SK-N-SH (cell line): Measurements from ENCODE around the gene GTF2F2. TPM values are rescaled to one million over a fixed set of nuclear protein-coding genes. Genes with fewer than 3 reads are reported as not detected.

Experiments used
- CTCF ChIA-PET: fragments of 300-600, 350-600 bp; formaldehyde crosslinking; extraction: SDS; loops from one replicate; lab custom pipeline; 2021; lab: Yijun Ruan, JAX
- POLR2A ChIA-PET: fragments of 350-600 bp; sonication (Branson Sonifier 250); formaldehyde crosslinking; extraction: SDS; loops from one replicate; lab custom pipeline; 2020; ENCODE audit warnings: antibody characterized with exemption, inconsistent platforms; lab: Yijun Ruan, JAX
- DNase-seq: peaks from one replicate; pipeline ENCODE4 v3.0.0; 2012
- H2AFZ ChIP-seq: fragments of 200-600 bp; sonication (generic); 2 replicates; pipeline ENCODE4 v1.8.1; 2016; ENCODE audit warnings: antibody characterized with exemption, mild to moderate bottlenecking, low read depth
- H3F3A ChIP-seq: fragments of 200-600 bp; sonication (generic); replicated peaks from 2 replicates; pipeline ENCODE3; 2016; ENCODE audit warnings: antibody characterized with exemption, mild to moderate bottlenecking; ENCODE audit not compliant: insufficient read depth
- H3K27ac ChIP-seq, 2 experiments: fragments of 200-500 bp in 1 of 2; fragments of 200-600 bp in 1 of 2; sonication (Bioruptor generic) in 1 of 2; sonication (generic), shearing (Covaris generic) in 1 of 2; 2 replicates each; pipeline versions ENCODE4 v1.5.1 to v1.6.1; 2014 to 2016; ENCODE audit warnings: low read depth in 2 of 2, inconsistent platforms in 1 of 2, low read length in 1 of 2, mild to moderate bottlenecking in 1 of 2, mixed read lengths in 1 of 2
- H3K27me3 ChIP-seq: fragments of 200-600 bp; sonication (generic), shearing (Covaris generic); 2 replicates; pipeline ENCODE4 v1.6.1; 2016; ENCODE audit warnings: mixed run types; ENCODE audit not compliant: insufficient read depth
- H3K36me3 ChIP-seq, 2 experiments: fragments of 200-500 bp in 1 of 2; fragments of 200-600 bp in 1 of 2; sonication (Bioruptor generic) in 1 of 2; sonication (generic) in 1 of 2; replicated peaks in 1 of 2; 2 replicates each; pipeline versions ENCODE3 to v1.5.1; 2014 to 2016; ENCODE audit warnings: low read length in 1 of 2, mild to moderate bottlenecking in 1 of 2; ENCODE audit not compliant: insufficient read depth in 2 of 2, control insufficient read depth in 1 of 2
- H3K4me1 ChIP-seq, 2 experiments: fragments of 200-500 bp in 1 of 2; fragments of 200-600 bp in 1 of 2; sonication (Bioruptor generic) in 1 of 2; sonication (generic), shearing (Covaris generic) in 1 of 2; 2 replicates each; pipeline versions ENCODE4 v1.5.1 to v1.6.1; 2014 to 2016; ENCODE audit warnings: low read depth in 1 of 2, low read length in 1 of 2, mixed run types in 1 of 2; ENCODE audit not compliant: insufficient read depth in 2 of 2, control insufficient read depth in 1 of 2
- H3K4me2 ChIP-seq: fragments of 200-600 bp; sonication (generic), shearing (Covaris generic); 2 replicates; pipeline ENCODE4 v1.6.1; 2017; ENCODE audit warnings: mixed run types
- H3K4me3 ChIP-seq, 2 experiments: fragments of 200-500 bp in 1 of 2; fragments of 200-600 bp in 1 of 2; sonication (Bioruptor generic) in 1 of 2; sonication (generic), shearing (Covaris generic) in 1 of 2; 2 replicates each; pipeline versions ENCODE4 v1.5.1 to v1.8.1; 2014 to 2016; ENCODE audit warnings: low read depth in 2 of 2, inconsistent platforms in 1 of 2, low read length in 1 of 2, mild to moderate bottlenecking in 1 of 2, mixed read lengths in 1 of 2, moderate library complexity in 1 of 2
- H3K79me2 ChIP-seq: fragments of 200-600 bp; sonication (generic); 2 replicates; pipeline ENCODE4 v1.8.1; 2017; ENCODE audit warnings: mild to moderate bottlenecking; ENCODE audit not compliant: insufficient read depth
- H3K9ac ChIP-seq: fragments of 200-600 bp; sonication (generic); 2 replicates; pipeline ENCODE4 v1.6.1; 2017; ENCODE audit warnings: mixed run types
- H3K9me2 ChIP-seq: fragments of 200-600 bp; sonication (generic); 2 replicates; pipeline ENCODE4 v1.6.1; 2017; ENCODE audit warnings: mixed run types
- H3K9me3 ChIP-seq: fragments of 200-600 bp; sonication (generic); 2 replicates; pipeline ENCODE4 v1.6.1; 2017; ENCODE audit warnings: mixed run types, mild to moderate bottlenecking, moderate library complexity
- H4K20me1 ChIP-seq: fragments of 200-600 bp; sonication (generic); 2 replicates; pipeline ENCODE4 v1.6.1; 2017; ENCODE audit warnings: mild to moderate bottlenecking, mixed run types; ENCODE audit not compliant: insufficient read depth
- ELF1 ChIP-seq: IDR thresholded peaks from 2 replicates; pipeline ENCODE4 v1.4.0; 2012
- EP300 ChIP-seq, 2 experiments: IDR thresholded peaks; 2 replicates each; pipeline versions ENCODE4 v1.4.0 to v1.6.1; 2012; ENCODE audit warnings: borderline replicate concordance in 1 of 2, low read depth in 1 of 2, low read length in 1 of 2
- FOXJ3 ChIP-seq: sonication (generic); formaldehyde crosslinking; IDR thresholded peaks from 2 replicates; pipeline ENCODE4 v1.5.1; 2020; ENCODE audit warnings: mild to moderate bottlenecking, missing genetic modification reagents
- GABPA ChIP-seq: IDR thresholded peaks from 2 replicates; pipeline ENCODE4 v1.4.0; 2012; ENCODE audit warnings: low read depth, mild to moderate bottlenecking
- JUND ChIP-seq: IDR thresholded peaks from 2 replicates; pipeline ENCODE4 v1.4.0; 2012
- MAX ChIP-seq: IDR thresholded peaks from 2 replicates; pipeline ENCODE4 v1.4.0; 2012; ENCODE audit warnings: low read depth
- NRF1 ChIP-seq: IDR thresholded peaks from 2 replicates; pipeline ENCODE4 v1.6.1; 2012; ENCODE audit warnings: low read depth, mild to moderate bottlenecking, low read length
- PBX3 ChIP-seq: IDR thresholded peaks from 2 replicates; pipeline ENCODE4; 2012
- POLR2AphosphoS5 ChIP-seq: IDR thresholded peaks from 2 replicates; pipeline ENCODE4 v1.6.1; 2012; ENCODE audit warnings: low read depth, low read length
- SIN3A ChIP-seq: IDR thresholded peaks from 2 replicates; pipeline ENCODE4 v1.6.1; 2012; ENCODE audit warnings: low read depth, mild to moderate bottlenecking, low read length, moderate library complexity, borderline replicate concordance
- SMC3 ChIP-seq: IDR thresholded peaks from 2 replicates; pipeline ENCODE4 v1.6.1; 2012; ENCODE audit warnings: low read depth, low read length, improper control_type of control experiment
- TEAD4 ChIP-seq: IDR thresholded peaks from 2 replicates; pipeline ENCODE4 v1.4.0; 2012; ENCODE audit warnings: mild to moderate bottlenecking, borderline replicate concordance; ENCODE audit not compliant: insufficient read depth
- USF1 ChIP-seq: IDR thresholded peaks from 2 replicates; pipeline ENCODE4 v1.4.0; 2012; ENCODE audit warnings: low read depth, borderline replicate concordance
- USF2 ChIP-seq: fragments of 150-350 bp; IDR thresholded peaks from 2 replicates; pipeline ENCODE4 v1.6.1; 2017; ENCODE audit warnings: antibody characterized with exemption, low read length, low read depth, borderline replicate concordance
- WGBS: methylation state at CpG from one replicate; pipeline ENCODE4 v1.1.6; 2017; ENCODE audit warnings: low lambda C conversion rate; 5-methylcytosine and 5-hydroxymethylcytosine counted together
- polyA plus RNA-seq, 3 experiments: library from polyadenylated mRNA; depleted of rRNA; stranded (reverse); fragments of >200 nt; gene quantifications; 2 replicates each; pipeline ENCODE4 v1.2.3, GENCODE V29; 2012
- TF ChIP-seq, protein P1 (sequence below): IDR thresholded peaks from 2 replicates; pipeline ENCODE4 v1.4.0; 2012; ENCODE audit warnings: low read depth, borderline replicate concordance

The GTF2F2 gene
- polyA plus RNA-seq, 1 of the 3 experiments (the other 2 are of a cell fraction): 24.2 TPM

DNA sequence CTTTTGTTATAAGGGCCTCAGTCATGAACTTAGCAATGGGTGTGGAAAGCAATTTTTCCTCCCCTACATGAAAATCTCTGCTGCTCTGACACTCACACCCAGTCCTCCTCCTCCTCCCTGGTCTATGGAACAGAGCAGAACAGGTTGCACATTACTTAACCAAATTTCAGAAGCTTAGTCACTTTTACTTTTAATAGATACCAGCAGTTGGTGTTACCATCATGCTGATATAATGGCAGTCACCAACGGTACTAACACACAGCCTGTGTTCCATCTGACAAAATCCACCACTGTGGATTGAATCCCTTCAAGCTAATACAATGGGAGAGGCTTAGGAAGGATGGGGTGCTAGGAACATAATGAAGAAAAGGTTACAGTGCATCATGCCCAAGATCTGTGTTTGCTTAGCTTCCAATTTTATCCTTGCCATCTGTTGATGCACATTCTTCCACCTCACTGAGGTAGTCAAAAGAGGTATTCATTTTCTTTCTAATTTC is 210.9 kb downstream of the GTF2F2 start:
- 41% methylated on average over 1 of the region's 1 CpG for WGBS
- Histone ChIP-seq H2AFZ (no peak overlapping the region), H3K4me3 (no peak overlapping the region), H3K27me3 (no peaks in the 10 kb centered on the region), H4K20me1 (peaks cover 42% of the 10 kb centered on the region), H3K9me2 (no peaks in the 10 kb centered on the region), H3K4me2 (peak overlapping the region; percentile 8; the same call in 1 of the 2 replicates), H3K27ac (peak overlapping the region; percentile 8 to 86; a peak in 2 of 4 replicates), H3K79me2 (peaks cover 9% of the 10 kb centered on the region; the same call in 1 of the 2 replicates), H3K9ac (peak overlapping the region; percentile 27; the same call in 1 of the 2 replicates), H3K4me1 (peaks cover 5 to 52% of the 10 kb centered on the region in 2 experiments), H3K9me3 (no peaks in the 10 kb centered on the region), H3K36me3 (peaks cover 15 to 20% of the 10 kb centered on the region in 2 experiments), H3F3A (peaks cover 76% of the 10 kb centered on the region)
- TF ChIP-seq ELF1 (no peak), SMC3 (no peak), USF1 (no peak), NRF1 (no peak), PBX3 (no peak), SIN3A (no peak), POLR2AphosphoS5 (0 out of 2 replicates have a peak, but pooled peaks have one; percentile 26), GABPA (no peak), JUND (0 out of 2 replicates have a peak, but pooled peaks have one; percentile 2)
- TF ChIP-seq, protein P1, sequence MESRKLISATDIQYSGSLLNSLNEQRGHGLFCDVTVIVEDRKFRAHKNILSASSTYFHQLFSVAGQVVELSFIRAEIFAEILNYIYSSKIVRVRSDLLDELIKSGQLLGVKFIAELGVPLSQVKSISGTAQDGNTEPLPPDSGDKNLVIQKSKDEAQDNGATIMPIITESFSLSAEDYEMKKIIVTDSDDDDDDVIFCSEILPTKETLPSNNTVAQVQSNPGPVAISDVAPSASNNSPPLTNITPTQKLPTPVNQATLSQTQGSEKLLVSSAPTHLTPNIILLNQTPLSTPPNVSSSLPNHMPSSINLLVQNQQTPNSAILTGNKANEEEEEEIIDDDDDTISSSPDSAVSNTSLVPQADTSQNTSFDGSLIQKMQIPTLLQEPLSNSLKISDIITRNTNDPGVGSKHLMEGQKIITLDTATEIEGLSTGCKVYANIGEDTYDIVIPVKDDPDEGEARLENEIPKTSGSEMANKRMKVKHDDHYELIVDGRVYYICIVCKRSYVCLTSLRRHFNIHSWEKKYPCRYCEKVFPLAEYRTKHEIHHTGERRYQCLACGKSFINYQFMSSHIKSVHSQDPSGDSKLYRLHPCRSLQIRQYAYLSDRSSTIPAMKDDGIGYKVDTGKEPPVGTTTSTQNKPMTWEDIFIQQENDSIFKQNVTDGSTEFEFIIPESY: no peak
- DNase-seq: no peak
- POLR2A ChIA-PET: interaction anchor here (1.6 kb wide), 1 partner anchor 9 kb away, joined by 4 read pairs; no protein-coding TSS in a partner anchor
- CTCF ChIA-PET: interaction anchor here (1.1 to 1.9 kb wide), 3 partner anchors 9 to 63 kb away, joined by 5 to 10 read pairs (median 6); partner anchors contain the start of gene TPT1

DNA sequence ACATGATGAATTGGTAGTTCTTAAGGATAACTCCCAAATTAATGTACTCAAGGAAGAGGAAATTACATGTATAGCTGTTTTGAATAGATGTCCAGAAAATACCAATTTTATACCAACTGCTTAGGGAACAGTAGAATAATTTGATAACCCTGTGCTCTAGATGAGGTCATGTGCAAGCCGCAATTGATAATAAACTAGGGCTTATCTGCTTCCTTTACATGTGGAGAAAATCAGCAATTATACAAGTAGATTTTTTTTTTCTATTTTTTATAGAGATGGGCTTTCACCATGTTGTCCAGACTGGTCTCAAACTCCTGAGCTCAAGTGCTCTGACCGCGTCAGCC is 211.4 kb downstream of the GTF2F2 start:
- WGBS: 26% methylated on average over 3 of the region's 3 CpGs
- H3K27me3 ChIP-seq: no peaks in the 10 kb centered on the region
- H3K9me2 ChIP-seq: no peaks in the 10 kb centered on the region
- H3K4me2 ChIP-seq: peak overlapping the region; percentile 8; the same call in 1 of the 2 replicates
- peaks cover 46% of the 10 kb centered on the region for H4K20me1 ChIP-seq
- TF ChIP-seq TEAD4: no peak
- no peak for TF ChIP-seq EP300 (IDR thresholded peaks at IDR 0.05; ENCODE audit: borderline replicate concordance in 1 of 2, low read depth in 1 of 2, low read length in 1 of 2)
- TF ChIP-seq USF2: no peak
- TF ChIP-seq MAX: no peak
- no peak for TF ChIP-seq FOXJ3 (CRISPR knock-in tag)
- no peak for TF ChIP-seq PBX3
- H3K36me3 ChIP-seq: peaks cover 20 to 25% of the 10 kb centered on the region in 2 experiments
- H3K4me1 ChIP-seq: peaks cover 5 to 49% of the 10 kb centered on the region in 2 experiments
- H3F3A ChIP-seq: peaks cover 81% of the 10 kb centered on the region
- no peak overlapping the region for H3K4me3 ChIP-seq
- DNase-seq: no peak
- ChIA-PET CTCF (interaction anchor here (1.1 to 1.9 kb wide), 3 partner anchors 9 to 63 kb away, joined by 5 to 10 read pairs (median 6); partner anchors contain the start of gene TPT1), POLR2A (interaction anchor here (1.6 kb wide), 1 partner anchor 8 kb away, joined by 4 read pairs; no protein-coding TSS in a partner anchor)
- H3K27ac ChIP-seq: peak overlapping the region; percentile 8 to 86; a peak in 2 of 4 replicates
- no peaks in the 10 kb centered on the region for H3K9me3 ChIP-seq
- peaks cover 14% of the 10 kb centered on the region; the same call in 1 of the 2 replicates for H3K79me2 ChIP-seq
- H2AFZ ChIP-seq: no peak overlapping the region
- H3K9ac ChIP-seq: peak overlapping the region; percentile 27; the same call in 1 of the 2 replicates
